RPMI7951 (cell line): ENCODE data around the gene ST3GAL4. TPM values are rescaled to one million over a fixed set of nuclear protein-coding genes. Genes with fewer than 3 reads are reported as not detected.
"Not testable (repeated sequence)": the region's sequence is repeated elsewhere in the genome, so short reads cannot be mapped to it uniquely, and the experiment has no call there.

Experiments
- DNase-seq: peaks from one replicate; pipeline ENCODE4 v3.0.0-alpha.2; 2012; ENCODE audit warnings: low read depth
- total RNA-seq: library from RNA; depleted of rRNA; stranded (reverse); fragments of >200 nt; shearing (Covaris generic); gene quantifications from 2 replicates; pipeline ENCODE4 v1.2.3, GENCODE V29; 2014

The ST3GAL4 gene
- total RNA-seq, 1 experiment from 2014 or later: 108 TPM

- DNase-seq: no peak
Observed at GRCh38 chr11:126384449-126385070, 29.1 kb downstream of the ST3GAL4 start.

- no peak for DNase-seq
Observed at GRCh38 chr11:126385991-126386728, 30.7 kb downstream of the ST3GAL4 start.

GRCh38 chr11:126386729-126387071 lies 31.2 kb downstream of the ST3GAL4 start:
- not testable (repeated sequence) for DNase-seq

- no peak for DNase-seq
Observed at GRCh38 chr11:126387857-126388256, 32.4 kb downstream of the ST3GAL4 start.

- DNase-seq: peak; percentile 21
Observed at GRCh38 chr11:126390272-126390867, 34.9 kb downstream of the ST3GAL4 start.

- no peak for DNase-seq
Observed at GRCh38 chr11:126391286-126391954, 35.9 kb downstream of the ST3GAL4 start.

GRCh38 chr11:126391970-126392632 lies 36.6 kb downstream of the ST3GAL4 start:
- peak; percentile 73 for DNase-seq

GRCh38 chr11:126392633-126393013 lies 37.1 kb downstream of the ST3GAL4 start:
- DNase-seq: peak; percentile 87

GRCh38 chr11:126393143-126393542 lies 37.7 kb downstream of the ST3GAL4 start:
- DNase-seq: no peak

GRCh38 chr11:126394036-126394435 lies 38.5 kb downstream of the ST3GAL4 start:
- DNase-seq: no peak

- DNase-seq: peak; percentile 91
Observed at GRCh38 chr11:126394634-126395072, 39.2 kb downstream of the ST3GAL4 start.

GRCh38 chr11:126395784-126396183 lies 40.3 kb downstream of the ST3GAL4 start:
- not testable (repeated sequence) for DNase-seq

- DNase-seq: not testable (repeated sequence)
Observed at GRCh38 chr11:126396266-126396665, 40.8 kb downstream of the ST3GAL4 start.

- DNase-seq: no peak
Observed at GRCh38 chr11:126396965-126397364, 41.5 kb downstream of the ST3GAL4 start.

- DNase-seq: no peak
Observed at GRCh38 chr11:126398296-126398695, 42.8 kb downstream of the ST3GAL4 start.

GRCh38 chr11:126398721-126399120 lies 43.2 kb downstream of the ST3GAL4 start:
- DNase-seq: no peak

GRCh38 chr11:126400019-126400418 lies 44.5 kb downstream of the ST3GAL4 start:
- no peak for DNase-seq

- no peak for DNase-seq
Observed at GRCh38 chr11:126400479-126400878, 45.0 kb downstream of the ST3GAL4 start.

- DNase-seq: peak; percentile 83
Observed at GRCh38 chr11:126403022-126403581, 47.6 kb downstream of the ST3GAL4 start.

GRCh38 chr11:126403658-126404057 lies 48.2 kb downstream of the ST3GAL4 start:
- DNase-seq: peak; percentile 47

GRCh38 chr11:126404367-126404766 lies 48.9 kb downstream of the ST3GAL4 start:
- no peak for DNase-seq

- DNase-seq: no peak
Observed at GRCh38 chr11:126405374-126405773, 49.9 kb downstream of the ST3GAL4 start.
